ENCODE measurements around the gene NFAT5.
"Not testable (repeated sequence)": the region's sequence is repeated elsewhere in the genome, so short reads cannot be mapped to it uniquely, and the experiment has no call there.

Gene NFAT5

DNA sequence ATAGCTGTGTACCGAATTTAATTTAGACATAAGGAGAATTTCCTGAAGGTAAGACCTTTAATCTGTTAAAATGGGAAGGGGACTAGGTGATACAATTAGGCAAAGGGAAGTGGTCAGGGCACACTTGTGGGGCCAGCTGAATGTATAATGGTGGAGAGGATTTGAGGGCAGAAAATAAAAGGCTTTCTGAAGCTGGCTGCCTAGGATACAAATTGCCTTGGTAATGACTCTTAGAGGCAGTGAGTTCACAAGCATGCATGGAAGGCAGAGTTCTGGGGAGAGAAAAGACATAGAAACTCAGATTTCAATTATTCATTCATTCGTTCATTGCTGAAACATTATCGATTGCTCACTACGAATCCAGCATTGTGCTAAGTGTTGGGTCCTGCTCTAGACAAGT lies 12.4 kb upstream of the NFAT5 start:
- no peak for DNase-seq (ENCODE audit: low spot score)

DNA sequence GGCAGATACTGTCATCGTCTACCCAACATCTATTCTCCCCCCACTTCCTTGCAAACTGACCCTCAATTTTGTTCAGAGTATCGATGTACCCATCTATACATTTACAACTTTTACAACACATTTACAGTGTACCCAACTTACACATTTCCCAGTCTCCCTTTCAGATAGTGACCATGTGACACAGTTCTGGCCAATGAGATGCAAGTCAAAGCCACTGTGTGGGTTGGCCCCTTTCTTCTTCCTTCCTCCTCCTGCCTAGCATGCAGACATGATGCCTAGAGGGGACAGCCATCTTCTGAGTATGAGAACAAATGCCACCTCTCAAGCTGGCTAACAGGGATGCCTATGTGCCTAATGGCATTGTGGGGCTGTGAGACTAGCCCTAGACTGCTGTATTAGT lies 11.3 kb upstream of the NFAT5 start:
- no peak for DNase-seq (ENCODE audit: low spot score)

DNA sequence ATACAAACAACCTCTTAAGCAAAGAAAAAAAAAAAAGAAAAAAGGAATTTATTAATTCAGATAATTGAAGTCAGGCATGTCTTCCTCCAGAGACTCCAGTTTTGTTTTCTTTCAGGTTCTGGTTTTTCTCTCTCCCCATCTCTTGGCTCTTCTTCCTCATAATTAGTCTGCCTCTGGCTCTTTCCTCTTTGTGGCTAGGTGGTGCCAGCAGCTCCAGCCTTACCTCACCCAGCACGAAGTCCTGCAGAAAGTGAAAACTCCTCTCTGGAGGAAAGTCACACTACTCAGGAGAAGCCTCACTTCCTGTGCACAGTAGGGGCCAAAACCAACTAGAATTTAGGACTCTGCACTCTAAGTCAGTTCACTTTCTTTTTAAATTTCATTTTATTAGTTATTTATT lies 10.3 kb upstream of the NFAT5 start:
- no peak for DNase-seq (ENCODE audit: low spot score)

DNA sequence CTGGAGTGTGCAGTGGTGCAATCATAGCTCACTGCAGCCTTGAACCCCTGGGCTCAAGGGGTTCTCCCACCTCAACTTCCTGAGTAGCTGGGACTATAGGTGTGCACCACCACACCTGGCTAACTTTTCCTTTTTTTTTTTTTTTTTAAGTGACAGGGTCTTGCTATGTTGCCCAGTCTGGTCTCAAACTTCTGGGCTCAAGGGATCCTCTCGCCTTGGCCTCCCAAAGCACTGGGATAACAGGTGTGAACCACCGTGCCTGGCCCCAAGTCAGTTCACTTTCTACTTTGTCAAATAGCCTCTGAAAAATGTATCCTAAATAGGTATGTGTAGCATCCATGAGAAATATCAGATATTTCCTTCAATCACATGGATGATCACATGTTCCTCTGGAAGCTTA lies 9.9 kb upstream of the NFAT5 start:
- no peak for DNase-seq (ENCODE audit: low spot score)

DNA sequence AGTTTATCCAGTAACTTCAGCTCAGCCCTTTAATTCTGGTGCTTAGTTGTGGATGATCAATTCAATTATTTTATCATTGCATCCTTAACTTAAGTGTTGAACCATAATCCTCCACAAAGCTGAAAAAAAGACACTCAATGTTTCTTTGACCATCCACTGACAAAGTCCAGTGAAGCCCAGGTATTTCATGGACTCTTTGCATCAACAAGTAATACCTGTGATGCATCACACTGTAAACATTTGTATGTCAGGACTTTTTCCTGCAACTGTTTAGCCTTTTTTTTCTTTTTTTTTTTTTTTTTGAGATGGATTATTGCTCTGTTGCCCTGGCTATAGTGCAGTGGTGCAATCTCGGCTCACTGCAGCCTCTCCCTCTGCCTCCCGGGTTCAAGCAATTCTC lies 6.6 kb upstream of the NFAT5 start:
- no peak for DNase-seq (ENCODE audit: low spot score)

DNA sequence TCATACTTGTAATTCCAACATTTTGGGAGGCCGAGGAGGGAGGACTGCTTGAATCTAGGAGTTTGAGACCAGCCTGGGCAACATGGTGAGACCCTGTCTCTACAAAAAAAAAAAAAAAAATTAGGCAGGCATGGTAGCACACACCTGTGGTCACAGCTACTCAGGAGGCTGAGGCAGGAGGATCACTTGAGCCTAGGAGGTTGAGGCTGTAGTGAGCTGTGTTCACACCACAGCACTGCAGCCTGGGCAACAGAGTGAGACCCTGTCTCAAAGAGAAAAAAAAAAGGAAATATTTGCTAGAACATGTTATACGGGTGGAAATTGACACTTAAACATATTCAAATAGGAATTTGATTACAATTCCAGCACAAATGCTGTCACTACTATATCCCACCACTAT lies 4.4 kb upstream of the NFAT5 start:
- not testable (repeated sequence) for DNase-seq (ENCODE audit: low spot score)

DNA sequence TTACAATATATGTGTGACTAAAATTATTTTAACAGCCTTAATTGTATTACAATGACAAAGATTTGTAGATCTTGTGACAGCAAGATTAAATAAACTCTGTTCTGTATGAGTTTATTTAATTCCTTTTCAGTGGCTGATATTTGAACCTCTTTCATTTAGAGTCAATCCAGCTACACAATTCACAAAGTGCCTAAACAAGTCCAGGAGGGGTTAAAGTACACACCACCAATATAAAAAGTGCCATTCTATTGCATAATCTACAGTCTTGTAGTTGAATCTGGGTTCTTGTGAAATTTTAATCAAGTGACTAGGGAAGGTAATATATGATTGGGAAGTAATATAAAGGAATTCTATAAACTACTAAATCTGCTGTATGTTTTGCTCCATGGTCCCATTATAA lies 3.9 kb upstream of the NFAT5 start:
- DNase-seq (ENCODE audit: low spot score) = no peak

DNA sequence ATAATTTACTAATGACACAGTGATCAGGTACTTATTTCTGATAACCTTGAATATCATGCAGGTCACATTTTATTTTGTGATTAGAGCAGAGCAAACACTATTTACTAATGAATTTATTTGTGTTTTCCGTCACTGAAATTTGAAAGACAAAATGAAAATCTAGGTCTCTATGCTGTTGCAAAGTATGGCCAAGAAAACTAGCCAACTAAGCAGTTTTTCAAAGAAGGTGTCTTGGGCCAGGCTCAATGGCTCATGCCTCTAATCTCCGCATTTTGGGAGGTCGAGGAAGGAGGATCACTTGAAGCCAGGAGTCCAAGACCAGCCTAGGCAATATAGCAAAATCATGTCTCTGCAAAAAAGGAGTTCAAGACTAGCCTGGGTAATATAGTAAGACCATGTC lies 3.0 kb upstream of the NFAT5 start:
- no peak for DNase-seq (ENCODE audit: low spot score)

DNA sequence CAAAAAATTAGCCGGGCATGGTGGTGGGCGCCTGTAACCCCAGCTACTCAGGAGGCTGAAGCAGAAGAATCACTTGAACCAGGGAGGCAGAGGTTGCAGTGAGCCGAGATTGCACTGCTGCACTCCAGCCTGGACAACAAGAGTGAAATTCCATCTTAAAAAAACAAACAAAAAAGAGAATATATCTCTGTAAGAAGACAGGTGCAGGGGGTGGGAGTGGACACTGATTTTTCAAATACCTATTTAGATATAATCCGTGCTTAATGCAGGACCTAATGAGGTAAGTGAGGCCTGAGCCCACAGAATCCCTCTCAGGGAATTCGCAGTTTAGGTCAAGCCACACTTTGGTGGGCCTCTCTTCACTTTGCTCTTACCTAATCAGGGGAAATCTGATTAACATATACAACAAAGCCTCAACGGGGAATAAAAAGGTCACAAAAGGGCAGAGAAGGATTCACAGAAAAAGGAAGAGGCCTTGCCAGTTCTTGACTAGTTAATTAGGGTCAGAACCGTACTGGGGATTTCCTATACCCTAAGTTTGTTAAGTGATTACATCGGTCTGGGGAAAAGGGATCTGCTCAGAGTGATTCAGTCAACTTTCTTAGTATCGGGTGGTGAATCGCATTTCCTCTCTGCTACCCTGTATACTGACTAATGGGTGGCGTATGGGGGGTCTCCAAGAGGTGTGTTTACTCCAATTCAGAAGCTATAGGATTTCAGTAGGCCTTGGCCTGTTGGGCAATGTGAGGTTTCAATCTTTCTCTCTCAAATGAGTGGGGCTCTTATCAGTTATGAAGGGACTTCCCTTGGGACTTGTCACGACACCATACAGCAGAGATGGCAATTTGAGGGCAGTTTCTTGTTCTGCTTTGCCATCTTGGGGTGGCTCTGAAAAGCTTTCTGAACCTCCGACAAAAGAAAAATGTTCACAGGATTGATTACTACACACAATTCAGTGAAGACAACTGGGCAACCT lies 1.9 kb upstream of the NFAT5 start:
- no peak for DNase-seq (ENCODE audit: low spot score)

DNA sequence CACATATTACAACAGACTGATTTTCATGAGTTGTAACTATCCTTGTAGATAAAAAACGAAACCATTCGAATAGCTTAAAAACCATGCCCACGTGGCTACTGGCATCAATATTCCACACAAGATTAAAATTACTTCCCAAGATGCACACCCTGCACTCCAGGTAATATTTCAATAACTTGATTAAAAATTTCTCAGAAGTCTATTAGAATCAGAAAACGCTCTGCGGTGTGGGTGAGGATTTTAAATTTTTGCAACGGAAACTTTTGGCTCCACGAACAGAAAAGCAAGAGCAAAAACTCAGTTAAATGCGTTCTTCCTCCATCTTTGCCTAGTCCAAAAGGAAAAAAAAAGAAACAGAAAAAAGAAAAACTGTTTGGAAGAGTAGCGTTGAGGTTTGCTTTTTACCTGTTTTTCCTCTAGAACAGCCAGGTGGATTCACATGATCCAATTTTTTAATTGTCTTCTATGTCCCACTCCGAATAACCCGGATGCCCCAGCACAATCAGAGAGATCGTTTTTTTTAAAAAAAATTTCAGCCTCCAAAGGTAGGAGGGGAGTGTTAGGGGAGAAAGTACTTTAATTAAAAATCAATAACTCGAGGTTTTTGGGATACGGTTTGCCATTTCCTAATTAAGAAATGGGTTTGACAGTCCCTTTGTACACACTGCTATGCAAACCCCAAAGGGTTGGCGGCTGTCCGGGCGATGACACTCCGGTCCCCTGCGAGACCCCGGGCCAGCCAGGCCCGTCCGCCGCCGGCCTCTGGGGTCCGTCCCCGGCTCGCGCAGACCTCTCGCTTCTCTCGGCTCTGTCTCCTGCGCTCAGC lies 708 bp upstream of the NFAT5 start:
- no peak for DNase-seq (ENCODE audit: low spot score)

DNA sequence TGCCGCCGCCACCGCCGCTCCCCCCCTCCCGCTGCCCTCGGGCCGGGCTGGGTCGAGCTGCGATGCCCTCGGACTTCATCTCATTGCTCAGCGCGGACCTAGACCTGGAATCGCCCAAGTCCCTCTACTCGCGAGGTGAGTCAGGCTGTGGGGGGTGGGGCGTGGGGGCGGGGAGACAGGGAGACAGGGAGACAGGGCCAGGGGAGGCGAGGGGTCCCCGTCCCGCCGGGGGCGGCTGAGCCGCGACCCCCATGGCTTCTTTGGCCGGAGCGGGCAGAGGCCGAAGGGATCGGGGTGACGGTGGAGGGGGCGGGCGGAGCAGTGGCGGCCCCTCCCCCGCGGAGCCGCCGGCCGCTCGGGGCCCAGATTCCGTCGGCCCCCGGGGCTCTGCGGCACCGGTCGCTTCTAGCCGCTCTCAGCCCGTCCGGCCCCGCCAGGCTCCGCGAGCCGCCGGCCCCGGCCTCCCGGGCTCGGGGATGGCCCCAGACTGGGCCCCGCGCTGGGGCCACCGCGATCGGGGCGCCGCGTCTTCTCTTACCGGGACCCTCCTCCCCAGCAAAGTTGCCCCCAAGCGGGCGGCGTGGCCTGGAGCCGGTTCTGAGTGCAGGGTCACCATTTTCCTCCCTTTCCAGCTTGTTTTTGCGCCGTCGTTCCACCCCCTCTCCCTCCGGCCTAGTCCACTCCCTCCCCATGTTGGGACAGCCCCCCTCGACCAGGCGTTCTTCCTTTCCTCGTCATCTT lies 644 bp downstream of the NFAT5 start:
- DNase-seq (ENCODE audit: low spot score) = peak; percentile 74

DNA sequence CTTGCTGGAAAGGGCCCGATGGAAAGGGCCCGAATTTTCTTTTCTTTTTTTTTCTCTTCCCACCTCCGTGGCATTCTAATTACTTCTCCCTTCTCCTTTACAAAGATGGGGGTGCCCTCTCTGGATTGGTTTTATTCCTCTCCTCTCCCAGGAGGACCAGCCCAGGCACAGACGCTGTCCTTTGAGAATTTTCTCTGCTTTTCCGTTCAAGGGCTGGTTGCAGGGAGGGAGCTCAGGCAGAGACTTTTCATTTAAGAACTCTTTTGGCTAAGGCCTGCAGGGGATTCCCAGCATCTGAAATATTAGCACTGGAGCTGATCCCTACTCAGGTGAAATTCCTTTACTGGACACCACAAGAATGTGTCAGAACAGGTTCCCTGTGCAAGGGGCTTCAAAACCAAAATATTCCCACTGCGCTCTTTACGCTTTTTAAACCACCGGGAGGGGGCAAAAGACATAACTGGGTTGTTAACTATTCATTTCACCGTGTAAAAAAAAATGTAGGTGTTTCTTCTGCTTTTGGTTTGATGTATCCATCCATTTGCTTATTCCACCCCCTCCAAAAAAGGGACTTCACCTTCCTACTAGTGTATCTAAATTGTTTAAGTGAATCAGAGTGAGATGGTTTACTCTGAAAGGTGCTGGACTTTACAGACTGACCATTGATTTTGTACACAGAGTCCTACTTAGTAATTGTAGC lies 1.4 kb downstream of the NFAT5 start:
- DNase-seq (ENCODE audit: low spot score) = no peak

DNA sequence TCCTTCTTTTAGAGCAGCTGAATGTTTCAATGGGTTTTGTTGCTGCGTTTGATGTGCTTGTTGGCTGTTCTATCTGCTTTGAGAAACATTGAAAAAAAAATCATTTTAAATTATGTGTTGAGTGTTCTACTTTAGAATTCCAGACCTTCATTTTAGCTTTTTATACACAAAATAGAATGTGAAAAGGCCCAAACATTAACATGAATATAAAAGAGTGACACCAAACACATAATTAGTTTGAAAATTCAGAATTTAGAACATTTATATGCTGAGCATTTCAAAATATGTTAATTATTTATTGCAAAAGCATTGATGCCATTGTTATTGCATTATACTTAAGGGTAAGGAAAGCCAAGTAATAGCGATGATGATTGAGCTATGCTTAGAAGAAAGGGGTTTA lies 2.9 kb downstream of the NFAT5 start:
- DNase-seq (ENCODE audit: low spot score) = no peak

DNA sequence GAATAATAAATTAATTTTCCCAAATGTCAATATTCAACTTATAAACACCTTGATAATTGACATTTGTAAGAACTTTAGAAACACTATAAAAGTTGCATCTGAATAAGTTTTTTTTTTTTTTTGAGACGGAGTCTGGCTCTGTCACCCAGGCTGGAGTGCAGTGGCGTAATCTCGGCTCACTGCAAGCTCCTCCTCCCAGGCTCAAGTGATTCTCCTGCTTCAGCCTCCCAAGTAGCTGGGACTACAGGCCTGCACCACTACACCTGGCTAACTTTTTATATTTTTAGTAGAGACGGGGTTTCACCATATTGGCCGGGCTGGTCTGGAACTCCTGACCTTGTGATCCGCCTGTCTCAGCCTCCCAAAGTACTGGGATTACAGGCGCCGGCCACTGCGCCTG lies 13.0 kb downstream of the NFAT5 start:
- not testable (repeated sequence) for DNase-seq (ENCODE audit: low spot score)

DNA sequence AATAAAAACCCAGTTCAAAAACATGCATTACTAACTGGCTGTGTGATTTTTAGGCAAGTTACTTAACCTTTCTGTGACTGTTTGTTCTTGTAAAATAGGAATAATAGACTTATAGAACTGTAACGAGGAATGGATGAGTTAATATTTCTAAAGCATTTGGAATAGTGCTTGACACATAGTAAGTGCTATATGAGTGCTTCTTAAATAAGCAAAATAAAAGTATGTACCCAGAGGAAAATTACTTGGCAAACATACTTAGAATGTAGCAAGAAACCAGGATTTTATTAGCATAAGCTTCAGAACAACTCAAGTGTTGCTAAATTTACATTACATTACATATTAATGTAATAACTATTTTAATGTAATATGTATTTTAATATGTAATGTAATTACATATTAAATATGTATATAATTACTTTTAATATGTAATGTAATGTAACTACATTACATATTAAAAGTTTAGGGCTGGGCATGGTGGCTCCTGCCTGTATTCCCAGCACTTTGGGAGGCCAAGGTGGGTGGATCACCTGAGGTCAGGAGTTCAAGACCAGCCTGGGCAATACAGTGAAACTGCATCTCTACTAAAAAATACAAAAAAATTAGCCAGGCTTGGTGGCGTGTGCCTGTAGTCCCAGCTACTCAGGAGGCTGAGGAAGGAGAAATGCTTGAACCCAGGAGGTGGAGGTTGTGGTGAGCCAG lies 14.2 kb downstream of the NFAT5 start:
- no peak for DNase-seq (ENCODE audit: low spot score)

DNA sequence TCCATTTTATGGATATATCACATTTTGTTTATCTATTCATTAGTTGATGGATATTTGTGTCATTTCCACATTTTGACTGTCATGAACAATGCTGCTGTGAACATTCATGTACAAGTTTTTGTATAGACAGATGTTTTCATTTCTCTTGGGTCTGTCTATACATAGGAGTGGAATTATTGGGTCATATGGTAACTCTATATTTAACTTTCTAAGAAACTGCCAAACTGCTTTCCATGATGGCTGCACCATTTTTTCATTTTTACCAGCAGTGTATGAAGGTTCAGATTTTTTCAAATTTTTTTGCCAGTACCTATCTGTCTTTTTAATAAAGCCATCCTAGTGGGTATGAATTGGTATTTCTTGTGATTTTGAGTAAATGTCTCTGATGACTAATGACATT lies 15.5 kb downstream of the NFAT5 start:
- DNase-seq (ENCODE audit: low spot score) = no peak

DNA sequence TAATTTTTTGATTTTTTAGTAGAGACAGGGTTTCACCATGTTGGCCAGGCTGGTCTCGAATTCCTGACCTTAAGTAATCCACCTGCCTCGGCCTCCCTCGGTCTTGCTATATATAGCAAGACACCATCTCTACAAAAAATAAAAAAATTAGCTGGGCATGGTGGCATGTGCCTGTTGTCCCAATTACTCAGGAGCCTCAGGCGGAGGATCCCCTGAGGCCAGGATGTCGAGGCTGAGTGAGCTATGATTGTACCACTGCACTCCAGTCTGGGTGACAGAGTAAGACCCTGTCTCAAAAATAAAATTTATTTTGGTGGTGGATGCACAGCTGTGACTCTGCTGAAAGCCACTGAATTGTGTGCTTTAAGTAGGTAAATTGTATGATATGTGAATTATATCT lies 18.7 kb downstream of the NFAT5 start:
- not testable (repeated sequence) for DNase-seq (ENCODE audit: low spot score)

DNA sequence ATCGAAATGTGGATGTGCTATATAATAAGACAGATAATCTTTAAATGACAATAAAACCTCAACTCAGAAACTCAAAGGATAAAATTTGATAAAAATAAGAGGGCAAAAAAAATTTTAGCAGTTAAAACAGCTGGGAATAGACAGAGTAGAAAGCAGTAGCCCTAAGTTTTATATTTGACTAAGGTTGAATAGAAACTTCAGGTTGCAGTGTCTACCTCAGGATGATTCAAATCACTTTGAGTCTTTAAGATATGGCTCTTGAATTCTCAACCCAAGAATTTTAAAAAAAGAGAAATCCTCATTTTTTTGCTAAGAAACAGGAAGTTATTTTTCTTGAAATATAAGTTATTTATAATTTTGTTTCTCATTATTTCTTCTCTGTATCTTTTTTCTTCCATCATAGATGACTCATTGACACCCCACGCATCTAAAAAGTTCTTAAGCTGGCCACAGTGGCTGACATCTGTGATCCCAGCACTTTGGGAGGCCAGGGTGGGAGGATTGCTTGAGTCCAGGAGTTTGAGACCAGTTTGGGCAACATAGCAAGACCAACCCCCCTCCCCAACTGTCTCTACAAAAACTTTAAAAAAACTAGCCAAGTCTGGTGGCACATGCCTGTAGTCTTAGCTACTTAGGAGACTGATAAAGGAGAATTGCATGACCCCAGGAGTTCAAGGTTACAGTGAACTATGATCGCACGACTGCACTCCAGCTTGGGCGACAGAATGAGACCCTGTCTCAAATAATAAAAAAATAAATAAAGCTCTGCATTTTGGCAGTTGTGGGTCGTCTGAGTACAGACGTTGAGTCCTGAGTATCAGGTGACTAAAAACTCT lies 23.9 kb downstream of the NFAT5 start:
- no peak for DNase-seq (ENCODE audit: low spot score)

DNA sequence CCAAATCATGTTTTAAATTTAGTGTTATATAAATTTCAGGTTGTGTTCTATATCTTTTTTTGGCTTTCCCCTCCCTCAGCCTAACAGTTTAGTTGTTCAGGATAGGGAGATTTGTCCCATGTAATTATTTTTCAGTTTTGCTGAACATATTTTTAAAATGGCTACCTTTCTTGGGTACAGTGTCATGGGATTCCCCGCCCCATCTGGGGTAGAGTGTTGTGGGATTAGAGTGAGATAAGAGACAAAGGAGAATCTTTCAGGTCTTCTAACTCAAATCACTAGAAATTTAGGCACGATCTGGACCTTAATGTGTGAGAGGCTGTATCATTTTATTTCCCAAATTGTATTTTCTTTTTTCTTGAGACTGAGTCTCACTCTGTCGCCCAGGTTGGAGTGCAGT lies 24.8 kb downstream of the NFAT5 start:
- no peak for DNase-seq (ENCODE audit: low spot score)

DNA sequence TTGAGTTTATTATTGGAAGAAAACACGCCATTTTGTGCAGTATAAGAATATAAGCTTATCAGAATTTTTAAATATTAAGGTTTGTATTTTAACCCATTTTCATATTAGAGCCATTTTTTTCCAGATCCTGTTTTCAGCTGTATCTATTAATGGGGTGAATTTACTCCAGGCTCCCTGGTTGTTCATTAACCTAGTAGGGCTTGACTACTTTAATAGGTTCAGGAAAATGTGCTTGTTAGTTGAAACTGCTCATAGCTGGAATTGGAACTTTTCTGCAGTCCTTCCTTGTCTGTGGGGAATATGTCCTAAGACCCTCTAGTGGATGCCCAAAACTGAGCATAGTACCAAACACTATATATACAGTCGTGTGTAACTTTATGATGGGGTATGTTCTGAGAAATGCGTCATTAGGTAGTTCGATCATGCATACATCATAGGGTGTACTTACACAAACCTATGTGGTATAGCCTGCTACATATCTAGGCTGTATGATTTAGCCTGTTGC lies 28.0 kb downstream of the NFAT5 start:
- DNase-seq (ENCODE audit: low spot score) = no peak
